CD4-positive, alpha-beta T cell (primary cell): ENCODE data around the gene NT5C2. TPM values are rescaled to one million over a fixed set of nuclear protein-coding genes. Genes with fewer than 3 reads are reported as not detected.

Experiments
- ATAC-seq: fragments of 200-7000 bp; cut with Tn5 transposase; one replicate; pipeline ENCODE4 v1.10.0; 2022; ENCODE audit warnings: mild to moderate bottlenecking; ENCODE audit not compliant: poor library complexity
- CTCF ChIA-PET: fragments of 350-600 bp; sonication (Branson Sonifier 250); formaldehyde crosslinking; loops from one replicate; lab custom pipeline; 2021; ENCODE audit warnings: antibody characterized with exemption, inconsistent platforms; lab: Charles Lee
- POLR2A ChIA-PET: fragments of 350-600 bp; sonication (Branson Sonifier 250); formaldehyde crosslinking; loops from one replicate; lab custom pipeline; 2021; ENCODE audit warnings: antibody characterized with exemption, inconsistent platforms; lab: Charles Lee
- DNase-seq, 14 experiments: peaks; one replicate each; pipeline ENCODE4 v3.0.0-alpha.2; 2013 to 2020; ENCODE audit warnings: mixed read lengths in 2 of 14
- H3K27ac ChIP-seq, 2 donors: one replicate each; pipeline versions ENCODE4 v1.5.1 to v1.7.0; 2013; ENCODE audit warnings: low read length in 2 of 2, low read depth in 1 of 2, mild to moderate bottlenecking in 1 of 2
- H3K27me3 ChIP-seq, 2 experiments: 1 replicate in 1 of 2; 2 replicates in 1 of 2; pipeline versions ENCODE4 v1.6.1 to v1.7.0; 2013; ENCODE audit warnings: low read length in 2 of 2, control low read depth in 1 of 2, mild to moderate bottlenecking in 1 of 2, moderate library complexity in 1 of 2; ENCODE audit not compliant: insufficient read depth in 2 of 2, control insufficient read depth in 1 of 2
- H3K36me3 ChIP-seq: one replicate; pipeline ENCODE4 v1.6.1; 2013; ENCODE audit warnings: low read length, control low read depth; ENCODE audit not compliant: insufficient read depth
- H3K4me1 ChIP-seq: one replicate; pipeline ENCODE4 v1.6.1; 2013; ENCODE audit warnings: low read length, control low read depth; ENCODE audit not compliant: insufficient read depth
- H3K4me3 ChIP-seq: one replicate; pipeline ENCODE4 v1.5.1; 2013; ENCODE audit warnings: mild to moderate bottlenecking, low read length, moderate library complexity
- H3K9me3 ChIP-seq, 2 experiments: 1 replicate in 1 of 2; 2 replicates in 1 of 2; pipeline versions ENCODE4 v1.6.1 to v1.7.0; 2013; ENCODE audit warnings: low read length in 2 of 2, mild to moderate bottlenecking in 2 of 2, control low read depth in 1 of 2, moderate library complexity in 1 of 2; ENCODE audit not compliant: control insufficient read depth in 1 of 2, insufficient read depth in 1 of 2
- H3K27ac Mint-ChIP-seq: one replicate; pipeline ENCODE4 v1.8.0; 2020; ENCODE audit warnings: mixed read lengths
- H3K27me3 Mint-ChIP-seq: one replicate; pipeline ENCODE4 v1.8.0; 2021; ENCODE audit warnings: mixed read lengths
- H3K36me3 Mint-ChIP-seq: one replicate; pipeline ENCODE4 v1.8.0; 2021; ENCODE audit warnings: low read depth, mixed read lengths
- H3K4me1 Mint-ChIP-seq: one replicate; pipeline ENCODE4 v1.8.0; 2021; ENCODE audit warnings: low read depth, mixed read lengths
- H3K4me3 Mint-ChIP-seq: one replicate; pipeline ENCODE4 v1.8.0; 2020; ENCODE audit warnings: mild to moderate bottlenecking, mixed read lengths
- H3K9me3 Mint-ChIP-seq: one replicate; pipeline ENCODE4 v1.8.0; 2020; ENCODE audit warnings: mixed read lengths
- CTCF ChIP-seq: fragments of 200-600 bp; IDR thresholded peaks from one replicate; pipeline ENCODE4 v1.8.0; 2022; ENCODE audit warnings: antibody characterized with exemption, mild to moderate bottlenecking
- intact Hi-C, 2 experiments: fragments of 100-400 bp; cut with DNase I in 1 of 2; cut with micrococcal nuclease in 1 of 2; formaldehyde crosslinking; loops; one replicate each; pipeline versions ENCODE4 v1.15.1 to v1.9.0; 2023 to 2025; cut with DNase I, micrococcal nuclease
- total RNA-seq, 174 experiments: library from RNA in 2 of 174; stranded (reverse) in 2 of 174; gene quantifications; one replicate each; pipeline ENCODE4 v1.2.3 and lab custom pipeline; 2021 to 2026

Gene NT5C2
- total RNA-seq, 2 experiments from 2014 or later: 43.2 to 47.8 TPM

DNA sequence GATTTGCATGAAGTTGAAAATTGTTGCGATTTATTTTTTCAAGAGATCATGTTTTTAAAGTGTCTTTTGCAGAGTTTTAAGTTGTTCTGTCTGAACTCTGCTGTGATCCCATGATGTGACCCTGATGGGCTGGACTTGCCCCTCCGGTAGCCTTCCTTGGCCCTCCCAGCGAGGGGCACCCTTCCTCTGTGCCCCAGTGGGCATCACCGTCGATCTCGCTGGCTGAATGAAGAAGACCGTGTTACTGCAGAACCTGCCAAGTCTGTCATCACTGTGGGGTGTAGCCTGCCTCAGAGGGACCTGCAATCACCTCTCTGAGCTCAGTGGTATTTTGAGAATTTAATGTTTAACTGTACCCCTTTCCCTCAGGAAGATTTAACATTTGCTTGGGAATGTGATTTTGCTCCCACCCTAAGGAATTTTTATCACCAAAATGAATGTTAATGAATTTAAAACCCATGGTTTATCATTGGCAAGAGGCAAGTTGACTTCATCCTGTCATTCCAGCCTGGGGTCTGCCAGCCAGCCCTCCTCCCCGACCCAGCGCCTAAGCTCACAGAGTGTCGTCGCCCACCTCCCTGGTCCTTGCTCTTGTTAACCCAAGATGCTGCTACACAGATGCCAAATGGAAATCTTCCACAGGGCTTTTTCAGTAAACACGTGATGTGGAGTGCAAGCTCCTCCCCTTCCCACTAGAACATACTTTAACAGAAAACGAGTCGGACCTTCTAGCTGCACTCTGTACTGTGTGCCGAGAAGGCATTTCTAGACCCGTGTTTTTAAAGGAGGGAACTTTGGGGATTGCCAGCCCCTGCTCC lies 115.4 kb downstream of the NT5C2 start:
- DNase-seq (no peak), ATAC-seq (no peak)
- intact Hi-C loops: loop anchor here in 1 of 2 experiments (10.0 kb wide), 2 partner anchors 167 to 353 kb away; partner anchors contain the start of gene RPEL1
- Mint-ChIP-seq H3K4me3 (no peak overlapping the region), H3K27me3 (no peaks in the 10 kb centered on the region), H3K36me3 (peaks cover 34% of the 10 kb centered on the region), H3K9me3 (no peaks in the 10 kb centered on the region), H3K4me1 (no peaks in the 10 kb centered on the region), H3K27ac (no peak overlapping the region)
- no peak overlapping the region for H3K27ac ChIP-seq
- H3K36me3 ChIP-seq: peaks cover 21% of the 10 kb centered on the region
- no peak overlapping the region for H3K4me3 ChIP-seq
- no peaks in the 10 kb centered on the region for H3K4me1 ChIP-seq
- CTCF ChIA-PET: no interaction called here
- POLR2A ChIA-PET: no interaction called here
- H3K9me3 ChIP-seq: no peaks in the 10 kb centered on the region
- TF ChIP-seq CTCF: no peak
- no peaks in the 10 kb centered on the region for H3K27me3 ChIP-seq

DNA sequence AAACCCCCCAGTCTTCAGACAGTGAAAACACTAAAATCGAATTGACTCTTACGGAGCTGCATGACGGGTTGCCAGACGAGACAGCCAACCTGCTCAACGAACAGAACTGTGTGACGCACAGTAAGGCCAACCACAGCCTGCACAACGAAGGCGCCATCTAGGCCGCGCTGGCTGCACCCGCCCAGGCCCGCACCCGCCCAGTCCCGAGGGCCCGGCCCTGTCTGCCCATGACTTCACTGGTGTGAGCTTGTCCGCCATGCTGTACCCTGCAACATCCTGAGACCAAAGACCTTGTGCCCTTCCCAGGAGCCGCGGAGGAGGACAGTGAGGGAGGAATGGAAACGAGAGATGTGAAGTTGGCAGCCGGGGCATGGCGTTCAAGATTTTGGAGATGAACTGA lies 116.1 kb downstream of the NT5C2 start:
- Histone ChIP-seq H3K36me3 (peaks cover 22% of the 10 kb centered on the region), H3K4me3 (no peak overlapping the region), H3K27me3 (no peaks in the 10 kb centered on the region), H3K27ac (no peak overlapping the region), H3K9me3 (no peaks in the 10 kb centered on the region), H3K4me1 (no peaks in the 10 kb centered on the region)
- Mint-ChIP-seq H3K9me3 (no peaks in the 10 kb centered on the region), H3K4me1 (no peaks in the 10 kb centered on the region), H3K36me3 (peaks cover 34% of the 10 kb centered on the region), H3K27me3 (no peaks in the 10 kb centered on the region), H3K4me3 (no peak overlapping the region), H3K27ac (no peak overlapping the region)
- TF ChIP-seq CTCF: no peak
- ATAC-seq (no peak), DNase-seq (no peak)
- ChIA-PET CTCF (no interaction called here), POLR2A (no interaction called here)
- intact Hi-C loops: loop anchor here in 1 of 2 experiments (10.0 kb wide), 2 partner anchors 168 to 352 kb away; partner anchors contain the start of gene RPEL1

GRCh38 chr10:103072891-103073290 lies 120.2 kb downstream of the NT5C2 start:
- no peaks in the 10 kb centered on the region for H3K27me3 Mint-ChIP-seq
- Histone ChIP-seq H3K27me3 (no peaks in the 10 kb centered on the region), H3K4me1 (peaks cover 19% of the 10 kb centered on the region), H3K4me3 (no peak overlapping the region), H3K27ac (no peak overlapping the region), H3K9me3 (no peaks in the 10 kb centered on the region), H3K36me3 (peaks cover 18% of the 10 kb centered on the region)
- no peak overlapping the region for H3K4me3 Mint-ChIP-seq
- H3K9me3 Mint-ChIP-seq: no peaks in the 10 kb centered on the region
- no peak for TF ChIP-seq CTCF
- intact Hi-C loops: loop anchor here in 1 of 2 experiments (10.0 kb wide), 2 partner anchors 172 to 348 kb away; partner anchors contain the start of gene RPEL1
- no peak overlapping the region for H3K27ac Mint-ChIP-seq
- CTCF ChIA-PET: no interaction called here
- DNase-seq: no peak
- ATAC-seq: no peak
- POLR2A ChIA-PET: interaction anchor here (0.6 kb wide), 1 partner anchor 119 kb away, joined by 3 read pairs; no protein-coding TSS in a partner anchor
- H3K4me1 Mint-ChIP-seq: peaks cover 25% of the 10 kb centered on the region
- peaks cover 41% of the 10 kb centered on the region for H3K36me3 Mint-ChIP-seq
